OCI-LY3 (cell line): ENCODE results near the gene IVD.

Experiments used
- H2AFZ ChIP-seq: fragments of 200-600, 300-600 bp; shearing (Covaris generic); 2 replicates; pipeline ENCODE4 v1.6.0; 2014; ENCODE audit warnings: antibody characterized with exemption, low read depth, low read length
- H3K27ac ChIP-seq: fragments of 200-600, 300-600 bp; sonication (generic); 2 replicates; pipeline ENCODE4 v1.5.1; 2014; ENCODE audit warnings: mild to moderate bottlenecking, low read length, moderate library complexity, mixed read lengths
- H3K27me3 ChIP-seq: fragments of 200-600, 300-600 bp; sonication (generic); 2 replicates; pipeline ENCODE4 v1.6.1; 2014; ENCODE audit warnings: low read depth, low read length, mixed read lengths
- H3K36me3 ChIP-seq: fragments of 200-600, 300-600 bp; sonication (generic); replicated peaks from 2 replicates; pipeline ENCODE3; 2014; ENCODE audit warnings: low read depth, low read length, mixed read lengths
- H3K4me1 ChIP-seq: fragments of 300-600, 200-600 bp; sonication (generic); 2 replicates; pipeline ENCODE4 v1.6.1; 2014; ENCODE audit warnings: low read length, mixed read lengths
- H3K4me2 ChIP-seq: fragments of 200-600, 300-600 bp; sonication (generic); 2 replicates; pipeline ENCODE4 v1.6.1; 2014; ENCODE audit warnings: low read length, mixed read lengths
- H3K4me3 ChIP-seq: fragments of 300-600, 200-600 bp; sonication (generic); 2 replicates; pipeline ENCODE4 v1.5.1; 2014; ENCODE audit warnings: antibody characterized with exemption, mild to moderate bottlenecking, low read length, moderate library complexity
- H3K79me2 ChIP-seq: fragments of 300-600, 200-600 bp; shearing (Covaris generic); 2 replicates; pipeline ENCODE4 v1.6.1; 2014; ENCODE audit warnings: mild to moderate bottlenecking, low read length, mixed read lengths
- H3K9ac ChIP-seq: fragments of 300-600, 200-600 bp; shearing (Covaris generic); 2 replicates; pipeline ENCODE4 v1.6.0; 2014; ENCODE audit warnings: mild to moderate bottlenecking, low read length, moderate library complexity
- H3K9me3 ChIP-seq: fragments of 200-600, 300-600 bp; shearing (Covaris generic); 2 replicates; pipeline ENCODE4 v1.6.1; 2014; ENCODE audit warnings: low read length, mixed read lengths; ENCODE audit not compliant: insufficient read depth
- H4K20me1 ChIP-seq: fragments of 200-600, 300-600 bp; sonication (generic); 2 replicates; pipeline ENCODE4 v1.6.1; 2016; ENCODE audit warnings: low read length, mixed read lengths; ENCODE audit not compliant: insufficient read depth
- CTCF ChIP-seq: fragments of 200-600, 300-600 bp; sonication (generic); IDR thresholded peaks from 2 replicates; pipeline ENCODE4 v1.5.1; 2014; ENCODE audit warnings: antibody characterized with exemption, low read length, low read depth
- EZH2phosphoT487 ChIP-seq: fragments of 200-600 bp; shearing (Covaris generic); IDR thresholded peaks from 2 replicates; pipeline ENCODE4 v1.6.1; 2018; ENCODE audit warnings: antibody characterized with exemption, mixed run types, low read depth

IVD gene

GRCh38 chr15:40367371-40367685 lies 38.3 kb upstream of the IVD start:
- H3K27ac ChIP-seq: no peak overlapping the region
- peak overlapping the region; percentile 76 for H3K9ac ChIP-seq
- peak overlapping the region; percentile 88 for H3K4me3 ChIP-seq

GRCh38 chr15:40367686-40368611 lies 37.6 kb upstream of the IVD start:
- H2AFZ ChIP-seq: peak overlapping the region; percentile 80; the same call in 1 of the 2 replicates
- H3K27ac ChIP-seq: peak overlapping the region; percentile 14; the same call in 1 of the 2 replicates
- TF ChIP-seq CTCF (peak; percentile 70), EZH2phosphoT487 (no peak)

More at GRCh38 chr15:40367371-40367685, 38.3 kb upstream of the IVD start:
- H3K36me3 ChIP-seq: no peaks in the 10 kb centered on the region
- no peaks in the 10 kb centered on the region for H4K20me1 ChIP-seq
- peaks cover 10% of the 10 kb centered on the region; the same call in 1 of the 2 replicates for H3K27me3 ChIP-seq
- peaks cover 20% of the 10 kb centered on the region for H3K4me1 ChIP-seq
- H3K9me3 ChIP-seq: no peaks in the 10 kb centered on the region
- H2AFZ ChIP-seq: peak overlapping the region; percentile 64; the same call in 1 of the 2 replicates
- no peaks in the 10 kb centered on the region for H3K79me2 ChIP-seq
- no peak for TF ChIP-seq EZH2phosphoT487
- TF ChIP-seq CTCF: no peak
- peak overlapping the region; percentile 78 for H3K4me2 ChIP-seq

GRCh38 chr15:40368719-40369473 lies 36.7 kb upstream of the IVD start:
- H3K4me3 ChIP-seq: peak overlapping the region; percentile 88; the same call in 1 of the 2 replicates
- peaks cover 32% of the 10 kb centered on the region for H3K4me1 ChIP-seq
- H2AFZ ChIP-seq: no peak overlapping the region
- H3K9ac ChIP-seq: peak overlapping the region; percentile 41; the same call in 1 of the 2 replicates
- no peaks in the 10 kb centered on the region for H3K9me3 ChIP-seq
- no peak for TF ChIP-seq CTCF
- TF ChIP-seq EZH2phosphoT487: no peak
- H3K79me2 ChIP-seq: no peaks in the 10 kb centered on the region
- peaks cover 10% of the 10 kb centered on the region; the same call in 1 of the 2 replicates for H3K27me3 ChIP-seq
- H3K27ac ChIP-seq: no peak overlapping the region
- H4K20me1 ChIP-seq: no peaks in the 10 kb centered on the region
- H3K4me2 ChIP-seq: peak overlapping the region; percentile 78; the same call in 1 of the 2 replicates
- no peaks in the 10 kb centered on the region for H3K36me3 ChIP-seq

More at GRCh38 chr15:40367686-40368611, 37.6 kb upstream of the IVD start:
- Histone ChIP-seq H3K4me2 (peak overlapping the region; percentile 78), H3K9ac (peak overlapping the region; percentile 76), H3K36me3 (no peaks in the 10 kb centered on the region), H3K79me2 (no peaks in the 10 kb centered on the region), H3K27me3 (peaks cover 10% of the 10 kb centered on the region; the same call in 1 of the 2 replicates), H4K20me1 (no peaks in the 10 kb centered on the region), H3K9me3 (no peaks in the 10 kb centered on the region), H3K4me1 (peaks cover 27% of the 10 kb centered on the region), H3K4me3 (peak overlapping the region; percentile 88)

- Histone ChIP-seq H3K79me2 (no peaks in the 10 kb centered on the region), H3K4me1 (peaks cover 32% of the 10 kb centered on the region), H3K27ac (no peak overlapping the region), H4K20me1 (no peaks in the 10 kb centered on the region), H3K9me3 (no peaks in the 10 kb centered on the region), H3K4me3 (no peak overlapping the region), H3K27me3 (peaks cover 10% of the 10 kb centered on the region; the same call in 1 of the 2 replicates), H3K4me2 (no peak overlapping the region), H2AFZ (no peak overlapping the region), H3K9ac (no peak overlapping the region), H3K36me3 (no peaks in the 10 kb centered on the region)
- no peak for TF ChIP-seq EZH2phosphoT487
- TF ChIP-seq CTCF: no peak
Observed at GRCh38 chr15:40369474-40369869, 36.1 kb upstream of the IVD start.
